GM19397 (cell line): Measurements from ENCODE around the gene C4orf17.
A peak's percentile ranks its signal among the peaks of the same experiment; 100 is the strongest.
"Not testable (repeated sequence)": the region's sequence is repeated elsewhere in the genome, so short reads cannot be mapped to it uniquely, and the experiment has no call there.

ENCODE experiments used
- ATAC-seq: cut with Tn5 transposase; IDR thresholded peaks from one replicate; pipeline ENCODE4 v1.9.1; 2021; ENCODE audit warnings: mild to moderate bottlenecking, moderate library complexity; ENCODE audit not compliant: unreplicated experiment

Gene C4orf17

GRCh38 chr4:99510721-99511120 lies at the start of gene C4orf17:
C4orf17 (plus strand) TSS chr4:99511021; CDS start chr4:99513082, 2,061 bp downstream.
- ATAC-seq = no peak

- no peak for ATAC-seq
These were observed 49.0 kb upstream of the C4orf17 start for GRCh38 chr4:99461623-99462401.

- ATAC-seq = peak; percentile 94
These were observed 47.9 kb upstream of the C4orf17 start for GRCh38 chr4:99462875-99463464.

- no peak for ATAC-seq
These were observed 47.3 kb upstream of the C4orf17 start for GRCh38 chr4:99463566-99463965.

- no peak for ATAC-seq
These were observed 42.9 kb upstream of the C4orf17 start for GRCh38 chr4:99467887-99468286.

- ATAC-seq = no peak
These were observed 41.9 kb upstream of the C4orf17 start for GRCh38 chr4:99468889-99469288.

- ATAC-seq = no peak
These were observed 39.5 kb upstream of the C4orf17 start for GRCh38 chr4:99471349-99471748.

- ATAC-seq = no peak
These were observed 38.9 kb upstream of the C4orf17 start for GRCh38 chr4:99471896-99472295.

GRCh38 chr4:99473131-99473530 lies 37.7 kb upstream of the C4orf17 start:
- no peak for ATAC-seq

GRCh38 chr4:99483636-99484035 lies 27.2 kb upstream of the C4orf17 start:
- ATAC-seq = no peak

- no peak for ATAC-seq
These were observed 25.6 kb upstream of the C4orf17 start for GRCh38 chr4:99485212-99485611.

GRCh38 chr4:99486648-99487047 lies 24.2 kb upstream of the C4orf17 start:
- not testable (repeated sequence) for ATAC-seq

- ATAC-seq = no peak
These were observed 20.5 kb upstream of the C4orf17 start for GRCh38 chr4:99490286-99490685.

- no peak for ATAC-seq
These were observed 5.9 kb upstream of the C4orf17 start for GRCh38 chr4:99504804-99505502.

- no peak for ATAC-seq
These were observed 4.0 kb upstream of the C4orf17 start for GRCh38 chr4:99506781-99507180.

- ATAC-seq = no peak
These were observed 3.5 kb upstream of the C4orf17 start for GRCh38 chr4:99507349-99507748.

GRCh38 chr4:99507762-99508161 lies 3.1 kb upstream of the C4orf17 start:
- no peak for ATAC-seq

- no peak for ATAC-seq
These were observed 7.9 kb downstream of the C4orf17 start for GRCh38 chr4:99518601-99519295.

- ATAC-seq = no peak
These were observed 18.4 kb downstream of the C4orf17 start for GRCh38 chr4:99529228-99529627.

GRCh38 chr4:99529956-99530355 lies 19.1 kb downstream of the C4orf17 start:
- ATAC-seq = no peak

GRCh38 chr4:99534699-99535098 lies 23.9 kb downstream of the C4orf17 start:
- not testable (repeated sequence) for ATAC-seq
